NCI-H510A treated with DMSO at 0.1 percent for 48 hours (cell line): ENCODE data around the gene GPRC5A.

Experiments
- DNase-seq: peaks from one replicate; lab custom pipeline; 2025; lab: John Stamatoyannopoulos, UW

Gene GPRC5A

DNA sequence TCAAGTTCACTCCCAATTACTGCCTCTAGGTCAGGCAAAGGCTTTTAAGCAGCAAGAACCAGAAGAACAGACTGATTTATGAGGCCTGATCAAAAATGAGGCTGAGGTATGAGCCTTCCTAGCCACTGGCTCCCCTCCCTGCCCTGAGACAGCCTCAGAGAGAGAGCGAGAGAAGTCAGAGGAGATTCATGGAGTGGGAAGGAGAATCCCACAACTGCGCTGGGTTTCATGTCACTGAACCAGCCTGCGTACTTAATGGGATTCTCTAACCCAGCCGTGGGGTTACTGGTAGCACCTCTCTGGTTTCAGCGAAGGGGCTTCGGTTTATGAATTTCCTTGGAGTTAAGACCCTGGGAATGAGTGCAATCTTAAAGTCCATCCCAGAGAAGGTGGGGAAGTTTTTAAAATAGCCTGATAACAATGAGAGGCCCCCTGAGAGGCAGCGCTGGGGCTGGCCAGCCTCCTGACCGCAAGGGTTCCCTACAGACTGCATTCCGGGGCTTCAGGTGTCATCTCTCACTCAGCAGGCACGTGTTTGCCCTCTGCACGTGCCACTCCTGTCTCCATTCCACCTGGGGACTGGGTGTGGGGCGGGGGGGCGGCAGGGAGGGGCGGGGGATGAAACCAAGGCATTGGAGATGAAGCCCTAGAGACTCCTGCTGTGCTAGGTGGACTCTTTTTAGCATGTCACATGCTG is 6.1 kb upstream of the GPRC5A start:
- no peak for DNase-seq

DNA sequence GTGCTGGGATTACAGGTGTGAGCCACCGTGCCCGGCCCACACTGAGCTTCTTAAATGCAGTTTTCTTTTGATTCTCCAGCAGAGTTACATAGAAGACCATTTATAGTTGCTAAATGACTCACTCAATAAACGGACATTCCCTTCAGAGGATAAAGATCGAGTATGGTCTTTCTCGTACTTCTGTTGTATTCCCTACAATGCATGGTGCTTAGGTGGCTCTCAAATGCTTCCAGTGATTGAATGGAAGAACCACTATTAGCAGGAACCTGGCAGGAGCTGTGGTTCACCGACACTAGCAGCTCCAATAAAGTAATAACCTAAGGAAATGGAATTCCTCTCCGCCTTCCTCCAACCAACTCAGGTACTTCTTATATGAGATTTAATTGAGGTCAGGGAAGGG is 3.9 kb upstream of the GPRC5A start:
- DNase-seq = no peak

DNA sequence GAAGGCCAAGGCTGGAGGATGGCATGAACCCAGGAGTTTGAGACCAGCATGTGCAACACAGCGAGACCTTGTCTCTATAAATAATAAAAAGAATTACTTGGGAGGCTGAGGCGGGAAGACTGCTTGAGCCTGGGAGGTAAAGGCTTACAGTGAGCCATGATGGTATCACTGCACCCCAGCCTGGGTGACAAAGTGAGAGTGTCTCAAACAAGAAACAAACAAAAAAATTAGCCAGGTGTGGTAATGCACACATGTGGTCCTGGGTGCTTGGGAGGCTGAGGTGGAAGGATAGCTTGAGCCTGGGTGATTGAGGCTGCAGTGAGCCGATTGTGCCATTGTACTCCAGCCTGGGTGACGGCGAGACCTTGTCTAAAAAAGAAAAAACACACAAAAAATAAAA is 1.7 kb upstream of the GPRC5A start:
- DNase-seq = no peak

DNA sequence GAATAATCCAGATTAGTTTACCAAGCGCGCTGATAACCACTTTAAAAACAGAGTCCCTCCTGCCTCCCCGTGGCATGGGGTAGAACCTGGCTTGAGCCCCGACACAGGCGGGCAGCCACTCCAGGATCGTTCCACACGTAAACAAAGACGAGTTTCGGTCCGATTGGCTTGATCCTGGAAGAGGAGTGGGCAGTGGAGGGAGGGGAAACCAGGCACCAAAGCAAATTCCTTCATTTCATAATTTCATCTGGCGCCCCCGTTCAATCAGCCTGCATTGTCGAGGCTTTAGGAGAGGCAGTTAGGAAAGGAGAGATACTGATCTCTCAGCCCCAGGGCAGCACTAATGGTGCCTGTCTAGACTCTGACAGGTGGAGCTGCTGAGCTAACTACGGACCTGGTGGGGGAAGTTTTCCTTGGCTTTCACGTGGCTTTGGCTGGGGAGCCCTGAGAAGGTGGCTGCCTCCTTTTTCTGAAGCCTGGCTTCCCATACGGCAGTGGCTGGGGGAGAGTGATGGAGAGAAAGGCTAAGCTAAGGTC is 751 bp upstream of the GPRC5A start:
- peak; percentile 11 for DNase-seq

DNA sequence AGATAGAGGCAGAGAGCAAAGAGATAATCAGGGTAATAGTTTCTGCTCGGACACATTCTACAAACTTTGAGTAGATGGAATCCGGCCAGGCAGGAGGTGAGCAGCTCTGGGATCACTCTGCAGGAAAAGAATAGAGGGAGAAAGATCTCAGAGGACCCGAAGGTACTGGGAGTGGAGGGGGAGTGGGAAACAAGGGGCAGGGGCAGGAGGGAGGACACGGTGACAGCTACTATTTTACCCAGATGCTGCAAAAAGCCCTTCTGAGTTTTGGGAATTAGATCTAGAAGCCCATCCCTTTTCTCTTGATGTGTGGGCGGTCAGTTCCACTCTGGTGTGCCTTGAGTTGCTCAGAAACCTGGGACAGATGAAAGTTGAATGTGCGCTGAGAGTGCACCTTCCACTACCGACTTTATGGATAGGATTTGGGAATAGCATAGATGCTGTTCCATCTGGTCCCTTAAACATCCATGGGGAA is 556 bp downstream of the GPRC5A start:
- no peak for DNase-seq

DNA sequence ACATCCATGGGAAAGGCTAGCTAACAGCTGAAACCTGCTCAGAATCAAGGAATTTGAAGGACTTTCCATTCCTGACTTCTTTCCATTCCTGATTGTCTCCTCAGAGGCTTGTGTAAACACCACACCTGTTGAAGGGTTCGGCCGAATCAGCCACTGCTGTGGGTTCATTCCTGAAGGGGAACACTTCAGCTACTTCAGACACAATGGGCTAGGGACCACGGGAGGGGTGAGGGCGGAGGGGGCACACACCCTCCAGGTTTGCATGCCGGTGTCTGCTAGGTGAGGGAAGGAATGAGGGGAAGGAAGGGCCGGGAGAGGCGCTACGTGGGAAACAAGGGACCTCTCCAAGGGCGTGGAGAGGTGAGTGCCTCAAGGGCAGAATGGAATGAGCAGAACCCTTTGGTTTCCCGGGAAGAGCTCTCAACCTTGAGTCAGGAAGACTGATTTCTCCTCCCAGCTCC is 1.3 kb downstream of the GPRC5A start:
- no peak for DNase-seq

DNA sequence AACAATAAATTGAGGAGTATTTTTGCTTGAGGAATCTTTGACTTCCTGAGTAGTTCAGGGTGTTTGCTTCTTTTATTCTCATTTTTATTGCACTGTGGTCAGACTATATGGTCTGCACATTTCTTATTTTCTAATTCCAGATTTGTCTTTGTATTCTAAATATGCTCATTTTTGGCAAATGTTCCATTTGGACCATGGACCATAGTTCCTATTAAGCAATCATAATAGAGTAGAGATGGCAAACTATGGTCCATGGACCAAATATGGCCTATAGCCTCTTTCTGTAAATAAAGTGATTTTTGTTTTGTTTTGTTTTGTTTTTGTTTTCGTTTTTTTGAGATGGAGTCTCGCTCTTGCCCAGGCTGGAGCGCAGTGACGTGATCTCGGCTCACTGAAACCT is 2.1 kb downstream of the GPRC5A start:
- DNase-seq = no peak

DNA sequence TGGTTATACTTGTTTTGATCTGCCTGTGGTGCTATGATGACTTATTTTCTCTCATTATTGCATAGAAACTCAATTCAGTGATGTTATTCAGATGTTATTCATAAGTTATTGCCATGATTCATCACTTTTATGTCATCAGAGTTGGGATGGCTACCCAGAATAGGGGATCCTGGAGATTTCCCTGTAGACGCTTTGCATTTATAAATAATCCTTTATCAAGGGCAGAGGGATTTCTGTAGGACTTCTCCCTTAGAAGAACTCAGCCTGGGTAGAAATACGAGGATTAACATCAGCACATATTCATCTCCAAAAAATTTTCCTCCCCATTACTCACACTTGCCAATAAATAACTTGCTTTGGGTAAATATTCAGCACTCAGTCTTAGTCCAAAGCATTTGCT is 4.9 kb downstream of the GPRC5A start:
- no peak for DNase-seq

DNA sequence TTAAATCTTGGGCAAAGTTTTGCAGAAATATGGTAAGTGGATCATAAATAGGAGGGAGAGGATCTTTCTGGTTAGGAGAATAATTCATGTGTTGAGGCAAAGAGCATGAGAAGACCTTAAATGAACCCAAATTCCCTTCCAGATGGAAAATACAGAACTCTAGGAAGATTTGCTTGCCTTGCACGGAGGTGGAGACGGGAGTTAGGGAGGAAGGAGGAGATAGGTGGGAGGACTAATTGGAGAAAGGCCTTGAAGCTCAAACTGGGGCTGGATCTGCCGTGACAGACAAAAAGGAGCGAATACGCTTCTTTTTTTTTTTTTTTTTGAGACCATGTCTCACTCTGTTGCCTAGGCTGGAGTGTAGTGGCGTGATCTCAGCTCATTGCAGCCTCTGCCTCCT is 5.9 kb downstream of the GPRC5A start:
- no peak for DNase-seq

DNA sequence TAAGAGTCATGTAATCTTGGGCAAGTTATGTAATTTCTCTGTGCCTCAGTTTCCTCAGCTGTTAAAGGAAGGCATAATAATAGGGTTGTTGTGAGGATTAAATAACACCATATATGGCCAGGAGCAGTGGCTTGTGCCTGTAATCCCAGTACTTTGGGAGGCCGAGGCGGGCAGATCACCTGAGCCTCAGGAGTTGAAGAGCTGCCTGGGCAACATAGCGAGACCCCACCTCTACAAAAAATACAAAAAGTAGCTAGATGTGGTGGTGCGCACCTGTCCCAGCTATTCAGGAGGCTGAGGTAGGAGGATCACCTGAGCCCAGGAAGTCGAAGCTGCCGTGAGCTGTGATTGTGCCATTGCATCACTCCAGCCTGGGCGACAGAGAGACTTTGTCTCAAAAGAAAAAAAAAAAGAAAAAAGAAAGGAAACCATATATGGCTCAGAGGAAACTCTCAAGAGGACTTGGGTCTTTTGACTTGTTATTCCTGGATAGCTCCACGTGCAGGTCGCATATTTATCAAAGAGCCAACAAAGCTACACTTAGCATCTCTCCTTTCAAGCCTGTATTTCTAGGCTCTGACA is 6.9 kb downstream of the GPRC5A start:
- DNase-seq = no peak

DNA sequence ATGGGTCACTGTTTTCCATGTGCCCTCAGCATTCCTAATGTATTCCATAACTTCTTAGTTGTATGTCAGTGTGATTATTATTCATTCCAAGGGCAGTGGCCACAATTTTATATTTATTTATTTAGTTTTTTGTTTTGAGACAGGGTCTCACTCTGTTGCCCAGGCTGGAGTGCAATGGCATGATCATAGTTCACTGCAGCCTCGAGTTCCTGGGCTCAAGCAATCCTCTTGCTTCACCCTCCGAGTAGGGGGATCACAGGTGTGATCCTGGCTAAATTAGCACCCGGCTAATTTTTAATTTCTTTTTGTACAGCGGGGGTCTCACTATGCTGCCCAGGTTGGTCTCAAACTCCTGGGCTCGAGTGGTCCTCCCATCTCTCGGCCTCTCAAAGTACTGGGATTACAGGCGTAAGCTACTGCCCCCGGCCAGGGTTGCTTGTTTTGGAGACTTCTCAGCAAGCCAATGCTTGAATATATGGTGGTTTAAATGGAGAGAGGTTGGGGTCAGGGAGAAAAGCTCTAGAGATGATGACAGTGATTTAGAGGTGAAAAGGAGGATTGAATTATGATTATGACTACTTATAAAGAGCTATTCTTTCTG is 7.6 kb downstream of the GPRC5A start:
- no peak for DNase-seq

DNA sequence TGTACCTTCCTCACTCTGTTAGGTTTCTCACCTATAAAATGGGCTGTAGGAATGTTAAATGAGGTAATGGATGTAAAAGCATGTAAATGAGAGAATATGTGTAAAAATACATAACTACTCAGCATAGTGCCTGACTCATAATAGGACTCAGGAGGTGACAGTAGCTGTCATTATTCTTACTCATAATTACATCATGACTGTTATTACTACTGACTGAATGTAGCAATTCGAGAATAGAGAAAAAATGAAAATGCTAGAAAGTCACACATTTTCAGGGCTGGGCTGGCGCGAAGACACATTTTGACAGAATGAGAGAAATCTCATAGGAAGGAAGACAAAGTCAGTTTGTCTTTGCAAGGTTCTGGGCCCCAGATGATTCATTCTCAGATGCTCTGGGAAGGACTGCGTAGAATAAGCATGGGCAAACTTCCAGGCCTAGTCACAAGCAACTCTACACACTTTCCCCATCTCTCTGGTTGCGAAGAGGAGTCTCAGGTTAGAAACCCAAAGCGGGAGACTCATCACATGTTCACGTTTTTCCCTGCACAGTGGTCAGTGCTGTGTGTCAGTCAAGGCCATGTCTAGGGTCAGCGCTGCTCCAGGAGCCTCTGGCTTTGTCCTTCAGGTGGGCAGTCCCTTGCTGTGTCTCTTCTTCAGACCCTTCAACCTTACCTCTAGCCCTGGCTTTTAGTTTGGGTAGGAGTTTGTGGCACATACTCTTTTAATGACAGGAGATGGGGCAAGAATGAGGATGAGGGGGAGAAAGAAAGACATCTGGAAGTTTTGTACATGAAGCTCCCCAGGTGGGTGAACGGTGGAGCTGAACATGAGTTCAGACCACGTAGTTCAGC is 8.4 kb downstream of the GPRC5A start:
- no peak for DNase-seq

DNA sequence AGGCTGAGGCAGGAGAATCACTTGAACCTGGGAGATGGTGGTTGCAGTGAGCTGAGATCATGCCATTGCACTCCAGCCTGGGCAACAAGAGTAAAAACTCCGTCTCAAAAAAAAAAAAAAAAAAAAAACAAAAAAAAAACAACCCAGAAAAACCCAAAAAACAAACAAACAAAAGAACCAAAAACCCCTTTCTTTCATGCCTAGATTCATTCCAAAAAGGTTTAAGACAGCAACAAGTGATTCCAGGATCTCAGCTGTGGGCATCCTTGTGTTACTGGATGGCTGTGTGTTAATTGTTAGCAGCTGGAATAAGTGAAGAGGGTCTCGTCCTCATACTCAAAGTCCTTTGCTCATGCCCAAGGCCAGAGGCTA is 9.4 kb downstream of the GPRC5A start:
- DNase-seq = no peak

DNA sequence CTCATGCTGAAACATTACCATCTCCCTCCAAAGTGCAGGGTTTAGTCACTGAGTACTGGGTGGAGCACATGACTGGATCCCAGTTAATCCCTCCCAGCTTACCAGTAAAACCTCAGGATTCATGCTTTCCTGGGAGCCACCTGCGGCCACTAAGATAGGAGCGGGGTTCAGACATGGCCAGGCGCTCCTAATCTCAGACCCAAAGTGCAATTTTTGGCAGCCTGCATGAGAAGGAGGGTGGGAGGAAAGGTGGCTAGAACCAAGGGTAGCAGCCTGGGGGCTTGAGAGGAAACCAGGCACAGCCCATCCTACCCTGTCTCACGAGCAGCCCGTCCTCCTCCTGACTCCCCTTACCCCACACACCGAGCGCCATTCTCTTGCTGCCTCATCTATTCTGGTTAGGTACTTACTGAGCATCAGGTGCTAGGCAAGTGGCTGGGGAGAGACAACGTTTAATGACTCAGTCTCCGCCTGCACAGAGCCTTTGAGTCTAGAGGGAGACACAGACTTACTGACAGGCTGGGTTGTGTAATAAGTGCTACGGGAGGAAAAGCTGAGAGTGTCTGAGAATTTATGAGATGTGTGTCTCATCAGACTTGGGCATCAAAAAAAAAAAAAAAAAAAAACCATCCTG is 9.9 kb downstream of the GPRC5A start:
- DNase-seq = no peak

DNA sequence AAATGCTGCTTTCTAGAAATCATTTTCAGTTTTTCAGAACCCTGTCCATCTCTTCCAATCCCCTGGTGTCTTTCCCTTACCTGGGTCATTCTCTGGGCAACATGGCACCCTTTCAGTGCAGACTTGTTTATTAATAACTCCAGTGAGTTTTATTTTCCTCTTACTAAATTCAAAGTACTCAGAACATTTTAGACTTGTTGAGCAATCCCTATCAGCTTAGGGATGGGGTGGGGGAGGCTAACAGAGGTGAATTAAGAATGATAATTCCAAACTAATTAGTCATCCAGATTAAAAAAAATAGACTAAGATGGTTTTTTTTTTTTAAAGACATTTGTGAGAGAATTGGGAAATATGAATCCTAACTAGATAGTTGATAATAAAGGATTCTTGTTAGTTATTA is 10.7 kb downstream of the GPRC5A start:
- no peak for DNase-seq

DNA sequence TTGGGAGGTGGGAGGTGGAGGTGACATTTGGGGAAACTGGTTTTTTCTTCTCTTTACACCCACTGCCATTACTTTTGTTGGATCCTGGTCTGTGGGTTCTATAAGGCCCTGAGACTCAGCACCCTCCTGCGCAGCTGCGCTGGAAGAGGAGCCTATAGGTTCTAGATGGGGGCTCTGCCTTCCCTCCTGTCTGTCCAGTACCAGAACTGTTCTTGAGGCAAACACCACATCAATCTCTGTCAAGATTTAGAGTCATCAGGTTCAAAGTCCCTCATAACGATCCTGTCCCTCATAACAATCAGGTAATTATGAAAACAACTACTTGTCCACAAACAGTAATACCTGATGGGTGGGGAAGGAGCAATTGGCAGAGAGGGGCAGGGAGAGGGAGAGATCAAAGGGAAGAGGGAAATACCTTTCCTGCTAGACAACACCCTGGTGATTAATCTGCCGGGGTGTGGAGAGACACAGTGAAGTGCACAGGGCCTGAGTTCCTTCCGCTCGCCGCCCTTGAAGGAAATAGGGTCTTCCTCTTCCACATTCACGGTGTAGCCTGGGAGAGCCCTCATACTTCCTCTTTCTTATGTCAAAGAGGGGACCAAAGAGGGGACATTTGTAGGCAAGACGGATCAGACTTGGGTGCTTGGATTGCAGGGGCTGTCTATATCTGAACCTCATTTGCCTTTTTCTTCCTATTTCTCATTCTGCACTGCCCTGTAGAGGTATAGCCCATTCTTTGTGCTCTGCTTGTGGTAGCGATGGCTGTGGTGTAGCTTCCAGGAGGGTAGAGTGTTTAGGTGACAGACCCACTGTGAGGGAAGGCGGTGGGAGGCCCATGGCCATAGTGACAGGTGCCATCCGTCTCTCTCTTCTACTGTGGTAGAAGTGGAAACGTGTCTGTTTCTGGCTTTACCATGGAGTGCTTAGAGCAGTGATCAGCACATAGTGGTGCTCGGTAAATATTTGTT is 12.6 kb downstream of the GPRC5A start:
- DNase-seq = no peak

DNA sequence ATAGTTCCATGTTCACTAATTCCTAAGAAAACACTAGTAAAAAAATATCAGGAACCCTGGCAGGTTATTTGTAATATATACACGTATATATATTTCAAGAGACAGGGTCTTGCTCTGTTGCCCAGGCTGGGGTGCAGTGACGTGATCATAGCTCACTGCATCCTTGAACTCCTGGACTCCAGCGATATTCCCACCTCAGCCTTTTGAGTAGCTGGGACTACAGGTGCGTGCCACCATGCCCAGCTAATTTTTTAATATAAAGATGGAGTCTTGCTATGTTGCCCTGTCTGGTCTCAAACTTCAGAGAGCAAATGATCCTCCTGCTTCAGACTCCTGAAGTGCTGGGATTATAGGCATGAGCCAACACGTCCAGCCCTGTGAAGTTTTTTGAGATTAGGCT is 16.2 kb downstream of the GPRC5A start:
- no peak for DNase-seq

DNA sequence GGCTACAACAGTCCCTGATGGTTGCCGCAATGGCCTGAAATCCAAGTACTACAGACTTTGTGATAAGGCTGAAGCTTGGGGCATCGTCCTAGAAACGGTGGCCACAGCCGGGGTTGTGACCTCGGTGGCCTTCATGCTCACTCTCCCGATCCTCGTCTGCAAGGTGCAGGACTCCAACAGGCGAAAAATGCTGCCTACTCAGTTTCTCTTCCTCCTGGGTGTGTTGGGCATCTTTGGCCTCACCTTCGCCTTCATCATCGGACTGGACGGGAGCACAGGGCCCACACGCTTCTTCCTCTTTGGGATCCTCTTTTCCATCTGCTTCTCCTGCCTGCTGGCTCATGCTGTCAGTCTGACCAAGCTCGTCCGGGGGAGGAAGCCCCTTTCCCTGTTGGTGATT is 16.9 kb downstream of the GPRC5A start:
- DNase-seq = no peak

DNA sequence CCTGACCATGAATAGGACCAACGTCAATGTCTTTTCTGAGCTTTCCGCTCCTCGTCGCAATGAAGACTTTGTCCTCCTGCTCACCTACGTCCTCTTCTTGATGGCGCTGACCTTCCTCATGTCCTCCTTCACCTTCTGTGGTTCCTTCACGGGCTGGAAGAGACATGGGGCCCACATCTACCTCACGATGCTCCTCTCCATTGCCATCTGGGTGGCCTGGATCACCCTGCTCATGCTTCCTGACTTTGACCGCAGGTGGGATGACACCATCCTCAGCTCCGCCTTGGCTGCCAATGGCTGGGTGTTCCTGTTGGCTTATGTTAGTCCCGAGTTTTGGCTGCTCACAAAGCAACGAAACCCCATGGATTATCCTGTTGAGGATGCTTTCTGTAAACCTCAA is 17.3 kb downstream of the GPRC5A start:
- DNase-seq = no peak

DNA sequence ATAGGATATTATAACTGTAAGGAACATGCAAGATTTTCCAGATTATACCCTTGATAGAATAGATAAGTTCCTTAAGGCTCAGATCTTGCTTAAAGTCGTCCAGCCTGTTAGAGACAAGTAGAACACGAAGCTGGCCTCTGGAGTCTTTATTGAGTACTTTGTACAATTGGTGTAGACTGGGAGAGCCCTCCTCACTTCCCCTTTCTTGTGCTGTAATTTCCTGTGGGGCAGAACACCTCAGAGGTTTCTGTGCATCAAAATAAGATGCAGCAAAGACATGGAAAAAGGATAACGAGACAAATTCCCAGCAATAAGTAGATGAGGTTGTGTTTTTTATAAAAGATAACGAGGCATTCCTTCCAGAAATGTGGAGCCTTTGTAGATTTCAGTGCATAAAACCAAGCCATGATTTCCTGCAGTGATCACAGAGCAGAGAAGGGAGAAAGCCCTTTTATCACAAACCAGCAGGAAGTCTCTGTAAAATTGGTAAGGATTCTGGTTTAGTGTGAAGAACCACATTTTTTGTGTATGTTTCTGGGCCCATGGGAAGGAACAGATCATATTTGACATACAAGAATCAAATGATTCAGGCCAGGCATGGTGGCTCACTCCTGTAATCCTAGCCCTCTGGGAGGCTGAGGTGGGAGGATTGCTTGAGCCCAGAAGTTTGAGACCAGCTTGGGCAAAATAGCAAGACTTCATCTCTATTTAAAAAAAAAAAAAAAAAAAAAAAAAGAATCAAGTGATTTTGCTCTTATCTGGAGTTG is 18.0 kb downstream of the GPRC5A start:
- no peak for DNase-seq
